ENCODE measurements around the gene ZNF423.

Gene ZNF423

GRCh38 chr16:49821614-49822282 is 34.2 kb downstream of the ZNF423 start:
- no peak for TF ChIP-seq SUZ12 (IDR thresholded peaks at IDR 0.05; ENCODE audit: extremely low read depth, insufficient read depth, insufficient read length)
- TF ChIP-seq ZNF274 (IDR thresholded peaks at IDR 0.05; ENCODE audit: low read depth, low read length), result no peak
- TF ChIP-seq YY1 (IDR thresholded peaks at IDR 0.05; ENCODE audit: insufficient read depth, insufficient read length), result no peak
- Histone ChIP-seq H3K36me3 (ENCODE audit: insufficient read depth, insufficient read length, low read length) (peaks cover 31% of the 10 kb centered on the region), H3K4me3 (ENCODE audit: insufficient read length, low read depth) (no peak overlapping the region), H3K27me3 (ENCODE audit: insufficient read depth, insufficient read length) (no peaks in the 10 kb centered on the region), H3K9ac (ENCODE audit: insufficient read length, low read depth) (peak overlapping the region; percentile 46), H3K9me3 (ENCODE audit: insufficient read depth, low read length) (no peaks in the 10 kb centered on the region), H3K4me1 (ENCODE audit: insufficient read depth, insufficient read length) (peaks cover 13% of the 10 kb centered on the region)
- DNase-seq (ENCODE audit: low read depth, low spot score), result no peak

- DNase-seq (ENCODE audit: low read depth, low spot score), result no peak
- Histone ChIP-seq H3K4me1 (ENCODE audit: insufficient read depth, insufficient read length) (peaks cover 13% of the 10 kb centered on the region), H3K9ac (ENCODE audit: insufficient read length, low read depth) (peak overlapping the region; percentile 46), H3K4me3 (ENCODE audit: insufficient read length, low read depth) (no peak overlapping the region), H3K27me3 (ENCODE audit: insufficient read depth, insufficient read length) (no peaks in the 10 kb centered on the region), H3K36me3 (ENCODE audit: insufficient read depth, insufficient read length, low read length) (peaks cover 26% of the 10 kb centered on the region), H3K9me3 (ENCODE audit: insufficient read depth, low read length) (no peaks in the 10 kb centered on the region)
- TF ChIP-seq ZNF274 (IDR thresholded peaks at IDR 0.05; ENCODE audit: low read depth, low read length) (no peak), YY1 (IDR thresholded peaks at IDR 0.05; ENCODE audit: insufficient read depth, insufficient read length) (no peak), SUZ12 (IDR thresholded peaks at IDR 0.05; ENCODE audit: extremely low read depth, insufficient read depth, insufficient read length) (no peak)
Measured at GRCh38 chr16:49821156-49821555, 34.8 kb downstream of the ZNF423 start.

GRCh38 chr16:49817754-49818507 is 38.0 kb downstream of the ZNF423 start:
- Histone ChIP-seq H3K27me3 (ENCODE audit: insufficient read depth, insufficient read length) (no peaks in the 10 kb centered on the region), H3K4me1 (ENCODE audit: insufficient read depth, insufficient read length) (peaks cover 16% of the 10 kb centered on the region), H3K9ac (ENCODE audit: insufficient read length, low read depth) (no peak overlapping the region), H3K9me3 (ENCODE audit: insufficient read depth, low read length) (no peaks in the 10 kb centered on the region), H3K4me3 (ENCODE audit: insufficient read length, low read depth) (no peak overlapping the region), H3K36me3 (ENCODE audit: insufficient read depth, insufficient read length, low read length) (peaks cover 38% of the 10 kb centered on the region)
- TF ChIP-seq YY1 (IDR thresholded peaks at IDR 0.05; ENCODE audit: insufficient read depth, insufficient read length), result no peak
- no peak for TF ChIP-seq ZNF274 (IDR thresholded peaks at IDR 0.05; ENCODE audit: low read depth, low read length)
- TF ChIP-seq SUZ12 (IDR thresholded peaks at IDR 0.05; ENCODE audit: extremely low read depth, insufficient read depth, insufficient read length), result no peak
- no peak for DNase-seq (ENCODE audit: low read depth, low spot score)

GRCh38 chr16:49816875-49817274 is 39.0 kb downstream of the ZNF423 start:
- H3K36me3 ChIP-seq (ENCODE audit: insufficient read depth, insufficient read length, low read length), result peaks cover 38% of the 10 kb centered on the region
- no peak overlapping the region for H3K4me3 ChIP-seq (ENCODE audit: insufficient read length, low read depth)
- H3K9ac ChIP-seq (ENCODE audit: insufficient read length, low read depth), result no peak overlapping the region
- H3K9me3 ChIP-seq (ENCODE audit: insufficient read depth, low read length), result no peaks in the 10 kb centered on the region
- no peak for DNase-seq (ENCODE audit: low read depth, low spot score)
- no peaks in the 10 kb centered on the region for H3K27me3 ChIP-seq (ENCODE audit: insufficient read depth, insufficient read length)
- H3K4me1 ChIP-seq (ENCODE audit: insufficient read depth, insufficient read length), result peaks cover 15% of the 10 kb centered on the region
- no peak for TF ChIP-seq ZNF274 (IDR thresholded peaks at IDR 0.05; ENCODE audit: low read depth, low read length)
- TF ChIP-seq YY1 (IDR thresholded peaks at IDR 0.05; ENCODE audit: insufficient read depth, insufficient read length), result no peak
- TF ChIP-seq SUZ12 (IDR thresholded peaks at IDR 0.05; ENCODE audit: extremely low read depth, insufficient read depth, insufficient read length), result no peak

GRCh38 chr16:49811644-49812334 is 44.1 kb downstream of the ZNF423 start:
- Histone ChIP-seq H3K36me3 (ENCODE audit: insufficient read depth, insufficient read length, low read length) (peaks cover 14% of the 10 kb centered on the region), H3K4me3 (ENCODE audit: insufficient read length, low read depth) (no peak overlapping the region), H3K27me3 (ENCODE audit: insufficient read depth, insufficient read length) (no peaks in the 10 kb centered on the region), H3K9me3 (ENCODE audit: insufficient read depth, low read length) (no peaks in the 10 kb centered on the region), H3K9ac (ENCODE audit: insufficient read length, low read depth) (no peak overlapping the region), H3K4me1 (ENCODE audit: insufficient read depth, insufficient read length) (peaks cover 40% of the 10 kb centered on the region)
- no peak for TF ChIP-seq ZNF274 (IDR thresholded peaks at IDR 0.05; ENCODE audit: low read depth, low read length)
- no peak for TF ChIP-seq SUZ12 (IDR thresholded peaks at IDR 0.05; ENCODE audit: extremely low read depth, insufficient read depth, insufficient read length)
- TF ChIP-seq YY1 (IDR thresholded peaks at IDR 0.05; ENCODE audit: insufficient read depth, insufficient read length), result no peak
- DNase-seq (ENCODE audit: low read depth, low spot score), result no peak

GRCh38 chr16:49810831-49811230 is 45.1 kb downstream of the ZNF423 start:
- no peaks in the 10 kb centered on the region for H3K27me3 ChIP-seq (ENCODE audit: insufficient read depth, insufficient read length)
- no peak overlapping the region for H3K9ac ChIP-seq (ENCODE audit: insufficient read length, low read depth)
- H3K36me3 ChIP-seq (ENCODE audit: insufficient read depth, insufficient read length, low read length), result peaks cover 13% of the 10 kb centered on the region
- H3K4me1 ChIP-seq (ENCODE audit: insufficient read depth, insufficient read length), result peaks cover 40% of the 10 kb centered on the region
- no peak for TF ChIP-seq ZNF274 (IDR thresholded peaks at IDR 0.05; ENCODE audit: low read depth, low read length)
- no peak for TF ChIP-seq SUZ12 (IDR thresholded peaks at IDR 0.05; ENCODE audit: extremely low read depth, insufficient read depth, insufficient read length)
- no peak for TF ChIP-seq YY1 (IDR thresholded peaks at IDR 0.05; ENCODE audit: insufficient read depth, insufficient read length)
- no peaks in the 10 kb centered on the region for H3K9me3 ChIP-seq (ENCODE audit: insufficient read depth, low read length)
- DNase-seq (ENCODE audit: low read depth, low spot score), result no peak
- no peak overlapping the region for H3K4me3 ChIP-seq (ENCODE audit: insufficient read length, low read depth)

- no peak for TF ChIP-seq YY1 (IDR thresholded peaks at IDR 0.05; ENCODE audit: insufficient read depth, insufficient read length)
- TF ChIP-seq SUZ12 (IDR thresholded peaks at IDR 0.05; ENCODE audit: extremely low read depth, insufficient read depth, insufficient read length), result no peak
- no peak for TF ChIP-seq ZNF274 (IDR thresholded peaks at IDR 0.05; ENCODE audit: low read depth, low read length)
- no peak for DNase-seq (ENCODE audit: low read depth, low spot score)
- Histone ChIP-seq H3K27me3 (ENCODE audit: insufficient read depth, insufficient read length) (no peaks in the 10 kb centered on the region), H3K4me3 (ENCODE audit: insufficient read length, low read depth) (no peak overlapping the region), H3K9me3 (ENCODE audit: insufficient read depth, low read length) (no peaks in the 10 kb centered on the region), H3K4me1 (ENCODE audit: insufficient read depth, insufficient read length) (peaks cover 38% of the 10 kb centered on the region), H3K36me3 (ENCODE audit: insufficient read depth, insufficient read length, low read length) (peaks cover 8% of the 10 kb centered on the region), H3K9ac (ENCODE audit: insufficient read length, low read depth) (no peak overlapping the region)
Measured at GRCh38 chr16:49809561-49809960, 46.4 kb downstream of the ZNF423 start.
